Ammon's horn (tissue), 1 donor: ENCODE measurements around the gene AMOT.
A peak's percentile ranks its signal among the peaks of the same experiment; 100 is the strongest.

ENCODE experiments used
- DNase-seq: peaks from one replicate; pipeline ENCODE4 v3.0.0-alpha.2; 2016; ENCODE audit warnings: low spot score

Gene AMOT

DNA sequence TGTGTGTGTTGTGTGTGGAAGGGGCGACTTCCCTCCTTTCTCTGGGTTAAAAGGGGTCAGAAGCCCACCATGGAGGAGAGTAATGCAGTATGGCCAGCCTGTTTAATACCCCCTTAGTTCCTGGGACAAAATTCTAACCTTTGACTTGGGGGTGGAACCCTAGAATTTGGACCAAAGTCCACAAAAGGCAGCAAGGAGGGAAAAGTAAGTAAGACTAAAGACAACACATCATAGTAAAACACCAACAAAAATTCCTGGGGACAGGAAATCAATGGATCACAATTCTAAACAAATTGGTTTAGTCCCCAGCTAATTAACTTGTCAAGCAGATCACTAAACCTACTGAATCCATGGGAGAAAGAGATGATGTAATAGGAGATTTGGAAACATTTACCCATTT lies 3.1 kb downstream of the AMOT start:
- no peak for DNase-seq

- DNase-seq = no peak
These were observed 5.6 kb downstream of the AMOT start for GRCh38 chrX:112835019-112835418.

DNA sequence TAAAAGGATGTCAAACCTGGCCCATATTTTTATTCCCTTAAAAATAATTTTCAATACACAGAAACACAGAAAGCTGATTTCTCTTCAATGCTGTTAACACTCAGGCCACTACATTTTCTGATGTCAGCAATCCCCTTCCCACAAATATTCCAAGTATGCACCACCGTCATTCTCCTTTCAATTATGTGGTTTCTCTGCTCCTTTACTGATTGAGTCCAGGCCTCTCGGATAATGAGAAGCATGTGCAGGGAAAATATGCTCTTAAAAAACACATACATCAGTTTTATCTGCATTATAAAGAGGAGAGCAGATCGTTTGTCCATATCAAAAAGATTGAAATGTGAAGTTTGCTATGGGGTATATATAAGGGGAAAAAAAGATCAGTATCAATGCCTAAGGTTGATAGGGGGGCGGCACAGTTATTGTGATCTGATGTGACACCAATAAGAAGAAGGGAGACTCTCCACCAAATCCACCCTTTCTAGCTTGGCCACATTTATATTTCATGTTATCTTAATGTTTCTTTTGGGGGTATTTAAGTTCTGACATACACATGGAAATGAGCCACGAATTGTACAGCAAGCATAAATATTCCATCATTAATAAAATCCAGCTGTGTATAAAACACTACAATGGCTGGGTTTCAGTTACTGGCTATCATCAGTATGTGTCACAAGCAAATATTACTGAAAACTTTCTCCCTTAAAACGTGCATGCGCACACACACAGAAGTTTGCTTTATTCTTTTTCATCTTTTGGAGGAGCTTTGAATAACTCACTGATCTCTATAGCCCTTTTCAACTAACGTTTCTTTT lies 6.4 kb downstream of the AMOT start:
- no peak for DNase-seq

GRCh38 chrX:112832481-112833095 lies 8.0 kb downstream of the AMOT start:
- DNase-seq = no peak

GRCh38 chrX:112830540-112830939 lies 10.1 kb downstream of the AMOT start:
- no peak for DNase-seq

DNA sequence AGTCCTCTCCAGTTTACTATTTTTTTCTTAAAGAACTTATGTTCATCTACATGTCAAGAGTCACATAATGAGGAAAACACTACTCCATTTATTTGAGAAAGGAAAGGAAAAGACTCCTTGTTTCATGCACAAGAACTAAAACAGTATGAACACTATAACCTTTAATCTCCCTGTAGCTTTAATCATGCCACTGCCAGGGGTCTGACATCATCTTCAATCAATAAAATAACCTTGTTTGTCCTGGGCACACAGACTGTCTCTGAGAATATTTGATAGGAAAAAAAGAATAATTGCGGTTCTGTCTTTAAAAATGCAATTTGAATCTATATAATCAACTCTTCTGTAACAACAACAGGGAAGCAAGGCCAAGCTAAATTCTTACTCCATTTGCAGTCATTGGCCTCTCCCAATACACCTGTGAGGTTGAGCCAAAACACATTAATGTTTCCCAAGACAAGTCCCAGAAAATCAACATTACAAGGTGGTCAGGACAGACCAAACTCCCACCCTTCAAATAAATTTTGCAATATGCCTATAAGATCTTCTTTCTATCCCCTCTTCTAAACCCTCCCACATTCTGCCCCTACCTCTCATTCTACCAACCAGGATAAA lies 13.2 kb downstream of the AMOT start:
- no peak for DNase-seq

DNA sequence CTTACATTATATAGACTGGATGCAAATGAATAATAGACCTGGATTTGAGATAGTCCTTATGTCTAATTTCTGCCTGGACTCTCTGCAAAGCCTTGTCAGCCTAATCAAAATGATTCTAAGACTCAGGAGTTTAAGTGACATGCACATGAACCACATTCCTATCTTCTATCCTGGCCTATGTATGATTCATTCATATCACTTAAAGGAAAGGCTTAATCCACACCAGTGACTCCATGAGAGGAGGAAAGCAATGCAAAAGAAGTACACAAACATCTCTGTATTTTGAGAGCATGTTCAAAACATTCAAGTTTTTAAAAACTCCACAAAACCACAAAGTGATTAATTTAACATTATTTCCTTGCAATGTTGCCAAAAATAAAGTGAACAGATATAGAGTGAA lies 14.6 kb downstream of the AMOT start:
- no peak for DNase-seq

GRCh38 chrX:112822892-112823291 lies 17.7 kb downstream of the AMOT start:
- DNase-seq = no peak

- DNase-seq = no peak
These were observed 20.0 kb downstream of the AMOT start for GRCh38 chrX:112820364-112821268.

- no peak for DNase-seq
These were observed 20.8 kb downstream of the AMOT start for GRCh38 chrX:112819813-112820212.

GRCh38 chrX:112819008-112819640 lies 21.5 kb downstream of the AMOT start:
- DNase-seq = no peak

- DNase-seq = no peak
These were observed 22.3 kb downstream of the AMOT start for GRCh38 chrX:112818114-112819007.

DNA sequence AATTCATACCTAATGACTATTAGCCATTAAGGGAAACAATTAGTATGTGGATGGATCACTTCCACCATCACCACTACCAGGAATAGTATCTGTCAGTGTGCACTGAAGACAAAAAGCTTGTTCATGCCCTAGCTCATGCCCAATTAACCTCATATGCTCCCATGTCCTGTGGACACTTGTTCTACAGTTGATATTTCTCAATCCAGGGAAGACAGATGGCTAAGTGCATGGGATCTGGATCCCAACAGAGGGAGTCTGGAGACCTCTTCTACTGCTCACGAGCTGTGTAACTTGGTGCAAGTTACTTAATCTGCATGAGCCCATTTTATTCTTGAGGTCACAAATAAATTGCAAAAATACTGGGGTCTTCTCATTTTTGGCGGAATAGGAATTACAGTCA lies 23.7 kb downstream of the AMOT start:
- DNase-seq = no peak

DNA sequence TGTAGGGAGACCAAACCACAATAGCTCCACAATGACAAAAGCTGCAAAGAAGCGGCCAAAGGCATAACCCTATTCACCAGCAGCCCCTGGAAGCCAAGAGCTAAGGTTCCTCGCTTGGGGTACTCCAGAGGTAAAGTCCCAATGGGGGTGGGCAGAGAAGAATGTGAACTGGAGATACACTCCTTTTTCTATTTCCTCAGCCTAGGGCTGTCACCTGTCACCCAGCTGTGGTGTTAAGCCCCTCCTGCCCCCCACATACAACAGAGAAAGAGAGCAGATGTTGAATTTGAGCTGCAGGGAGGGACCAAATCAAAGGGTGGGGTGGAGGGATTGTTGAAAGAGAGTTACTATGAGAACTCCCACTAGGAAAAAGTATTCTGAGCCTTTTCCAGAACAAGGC lies 26.1 kb downstream of the AMOT start:
- no peak for DNase-seq

DNA sequence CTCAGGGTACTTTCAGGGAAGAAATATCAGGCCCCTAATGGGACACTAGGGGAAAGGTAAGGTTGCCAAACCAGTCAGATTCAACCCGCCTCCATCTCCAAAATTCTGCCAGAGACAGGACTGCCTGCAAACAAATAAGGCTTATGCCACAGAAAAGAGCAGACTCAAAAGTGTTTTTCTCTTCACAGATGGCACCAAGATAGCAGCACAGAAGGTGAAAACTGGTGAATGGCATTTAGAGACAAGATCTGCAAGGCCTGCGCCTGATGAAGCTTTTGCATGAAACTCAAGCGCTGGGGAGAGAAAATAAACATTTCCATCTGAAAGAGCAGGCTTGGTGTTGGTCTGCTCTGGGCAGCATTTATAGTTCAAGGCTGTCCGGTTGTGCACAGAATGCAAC lies 27.9 kb downstream of the AMOT start:
- peak; percentile 21 for DNase-seq

- DNase-seq = no peak
These were observed 31.9 kb downstream of the AMOT start for GRCh38 chrX:112808651-112809195.

DNA sequence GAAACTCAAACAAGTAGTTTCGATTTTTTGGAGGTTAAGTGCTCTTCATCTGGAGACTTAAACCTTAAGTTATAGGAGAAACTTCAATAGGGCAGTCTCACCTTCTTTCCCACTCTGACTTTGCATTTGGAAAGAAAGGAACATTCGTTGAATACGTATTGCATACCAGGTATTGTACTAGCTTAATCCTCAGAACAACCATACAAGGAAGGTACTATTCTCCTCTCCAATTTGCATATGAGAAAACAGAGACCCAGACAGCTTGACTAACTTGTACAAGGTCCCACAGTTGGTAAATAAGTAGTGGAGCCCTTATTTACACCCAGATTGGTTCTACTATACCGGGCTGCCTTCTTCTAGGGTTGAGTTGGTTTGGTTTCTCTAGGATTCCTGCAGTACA lies 32.6 kb downstream of the AMOT start:
- DNase-seq = no peak

DNA sequence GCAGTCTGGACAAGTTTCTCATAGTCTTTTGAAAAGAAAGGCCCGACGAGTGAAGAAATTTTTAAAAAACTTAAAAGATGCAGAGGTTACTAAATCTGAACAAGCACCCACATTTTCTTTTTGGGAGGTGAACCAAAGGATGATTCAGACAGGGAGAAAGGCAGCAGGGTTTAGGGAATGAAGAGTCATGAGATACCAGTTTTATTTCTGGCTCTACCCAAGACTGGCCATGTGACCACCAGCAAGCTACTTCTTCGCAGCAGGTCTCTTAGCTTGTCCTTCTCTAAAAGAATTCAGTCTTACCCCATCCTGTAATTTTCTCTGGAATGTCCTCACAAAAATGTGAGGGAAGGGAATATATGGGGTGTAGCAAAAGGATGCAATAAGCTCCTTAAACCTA lies 37.6 kb downstream of the AMOT start:
- DNase-seq = no peak

DNA sequence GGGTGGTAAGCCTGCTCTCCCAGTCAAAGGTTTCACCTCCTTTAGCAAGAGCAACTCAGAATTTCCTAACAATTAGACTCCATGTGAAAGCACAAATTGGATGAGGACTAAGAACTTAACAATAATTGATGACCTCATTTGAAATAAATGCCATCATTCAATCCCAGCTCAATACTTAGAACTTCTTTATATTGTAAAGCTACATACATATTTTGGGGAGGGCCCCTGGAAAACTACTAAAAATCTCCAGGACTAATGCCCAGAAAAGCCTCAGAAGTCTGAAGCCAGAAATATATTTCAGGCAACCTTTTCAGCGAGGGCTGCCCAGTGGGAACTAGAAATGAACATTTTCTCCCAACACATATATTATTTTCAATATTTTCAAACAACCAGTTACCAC lies 38.1 kb downstream of the AMOT start:
- no peak for DNase-seq

DNA sequence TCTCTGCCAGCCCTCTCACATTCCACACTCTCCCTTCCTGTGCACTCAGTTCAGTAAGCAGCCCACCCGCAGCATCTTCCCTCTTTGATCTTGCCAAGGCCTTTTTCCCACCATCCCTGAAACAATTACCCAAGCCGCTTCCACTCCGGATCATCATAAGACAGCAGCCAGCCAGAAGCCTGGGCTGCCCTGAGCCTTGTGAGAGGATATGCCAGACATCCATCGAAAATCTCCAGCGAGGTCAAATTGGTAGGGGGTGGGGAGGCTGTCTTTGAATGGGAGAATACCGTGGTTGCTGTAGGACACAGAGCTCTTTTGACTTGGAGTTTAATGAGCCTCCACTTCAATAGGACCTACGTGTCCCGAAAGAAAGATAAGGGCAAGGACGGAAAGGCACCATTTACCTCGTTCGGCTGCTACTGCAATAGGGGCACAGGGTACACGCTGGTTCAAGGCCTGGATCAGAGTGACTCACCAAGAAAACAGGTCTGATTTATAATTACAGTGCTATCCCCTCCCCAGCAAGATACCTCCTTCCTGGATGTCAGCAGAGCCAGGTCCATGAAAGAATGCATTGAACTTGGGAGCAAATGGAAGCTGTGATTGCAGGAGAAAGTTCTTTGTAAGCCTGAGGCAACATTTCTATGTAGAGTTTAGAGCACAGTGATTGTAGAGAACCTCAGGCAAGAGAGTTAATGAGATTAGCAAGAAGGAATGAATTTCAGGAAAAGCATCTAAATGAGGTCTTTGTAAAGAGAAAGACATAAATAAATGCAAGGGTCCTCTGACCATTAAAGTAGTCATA lies 39.5 kb downstream of the AMOT start:
- DNase-seq = no peak
